Keratinocyte (primary cell): ENCODE measurements around the gene STEAP1.
"Not testable (repeated sequence)": the region's sequence is repeated elsewhere in the genome, so short reads cannot be mapped to it uniquely, and the experiment has no call there.

Experiments used
- CTCF ChIP-seq, 3 experiments: IDR thresholded peaks in 1 of 3; conservative IDR thresholded peaks in 1 of 3; optimal IDR thresholded peaks in 1 of 3; 2 replicates in 2 of 3; 3 replicates in 1 of 3; pipeline versions ENCODE3 to v1.5.1; 2011; ENCODE audit warnings: low read length in 3 of 3, mild to moderate bottlenecking in 3 of 3, moderate library complexity in 2 of 3, control low read depth in 1 of 3, inconsistent platforms in 1 of 3; ENCODE audit not compliant: insufficient read depth in 2 of 3; ENCODE audit errors: extremely low read depth in 1 of 3
- EZH2 ChIP-seq: IDR thresholded peaks from one replicate; pipeline ENCODE4 v1.6.1; 2012; ENCODE audit warnings: inconsistent platforms, mild to moderate bottlenecking, low read length, moderate library complexity

- not testable (repeated sequence) for TF ChIP-seq CTCF (optimal IDR thresholded peaks at IDR 0.05 in 1 of 3, IDR thresholded peaks at IDR 0.05 in 1 of 3, conservative IDR thresholded peaks at IDR 0.05 in 1 of 3; ENCODE audit: extremely low read depth in 1 of 3, insufficient read depth in 2 of 3, low read length in 3 of 3); EZH2
Observed at GRCh38 chr7:90157761-90158350, 3.6 kb downstream of the STEAP1 start.
